Osteoblast (primary cell): ENCODE data around the gene RHBDL3. TPM values are rescaled to one million over a fixed set of nuclear protein-coding genes. Genes with fewer than 3 reads are reported as not detected.
A peak's percentile ranks its signal among the peaks of the same experiment; 100 is the strongest.

Experiments used
- DNase-seq: peaks from one replicate; pipeline ENCODE4 v3.0.0; 2011; ENCODE audit warnings: low spot score, mixed read lengths; ENCODE audit not compliant: insufficient read length; ENCODE audit errors: missing footprints
- H2AFZ ChIP-seq: 2 replicates; pipeline ENCODE4 v1.6.0; 2011; ENCODE audit warnings: mild to moderate bottlenecking, low read length
- H3K27ac ChIP-seq: 2 replicates; pipeline ENCODE4 v1.5.1; 2011; ENCODE audit warnings: mild to moderate bottlenecking, low read depth, low read length, moderate library complexity
- H3K27me3 ChIP-seq: 2 replicates; pipeline ENCODE4 v1.6.0; 2012; ENCODE audit warnings: mild to moderate bottlenecking, control low read depth, inconsistent platforms, low read length, moderate library complexity; ENCODE audit not compliant: insufficient read depth
- H3K36me3 ChIP-seq: 2 replicates; pipeline ENCODE4 v1.5.1; 2011; ENCODE audit warnings: mild to moderate bottlenecking, low read length, control low read depth, moderate library complexity; ENCODE audit not compliant: insufficient read depth
- H3K4me1 ChIP-seq: 2 replicates; pipeline ENCODE4 v1.5.1; 2011; ENCODE audit warnings: mild to moderate bottlenecking, low read length, control low read depth, moderate library complexity; ENCODE audit not compliant: insufficient read depth
- H3K4me2 ChIP-seq: 2 replicates; pipeline ENCODE4 v1.6.0; 2011; ENCODE audit warnings: mild to moderate bottlenecking, low read length; ENCODE audit not compliant: insufficient read depth
- H3K4me3 ChIP-seq: fragments of 200-600 bp; sonication (generic); 3 replicates; pipeline ENCODE4 v1.5.1; 2012; ENCODE audit warnings: mild to moderate bottlenecking, low read length, inconsistent platforms; ENCODE audit not compliant: insufficient read depth
- H3K79me2 ChIP-seq: 2 replicates; pipeline ENCODE4 v1.6.0; 2012; ENCODE audit warnings: mild to moderate bottlenecking, low read length, control low read depth, inconsistent platforms; ENCODE audit not compliant: insufficient read depth
- H3K9me3 ChIP-seq: 2 replicates; pipeline ENCODE4 v1.5.1; 2011; ENCODE audit warnings: low read depth, low read length, control low read depth
- H4K20me1 ChIP-seq: 2 replicates; pipeline ENCODE4 v1.6.0; 2012; ENCODE audit warnings: mild to moderate bottlenecking, low read length, control low read depth; ENCODE audit not compliant: insufficient read depth
- CTCF ChIP-seq: IDR thresholded peaks from 2 replicates; pipeline ENCODE4 v1.5.1; 2011; ENCODE audit warnings: mild to moderate bottlenecking, low read depth, low read length, moderate library complexity; ENCODE audit errors: extremely low read depth
- total RNA-seq: library from RNA; depleted of rRNA; stranded (reverse); fragments of >200 nt; gene quantifications from 2 replicates; pipeline ENCODE4 v1.2.3, GENCODE V29; 2012

The RHBDL3 gene
- total RNA-seq, 1 donor = under 0.01 TPM

DNA sequence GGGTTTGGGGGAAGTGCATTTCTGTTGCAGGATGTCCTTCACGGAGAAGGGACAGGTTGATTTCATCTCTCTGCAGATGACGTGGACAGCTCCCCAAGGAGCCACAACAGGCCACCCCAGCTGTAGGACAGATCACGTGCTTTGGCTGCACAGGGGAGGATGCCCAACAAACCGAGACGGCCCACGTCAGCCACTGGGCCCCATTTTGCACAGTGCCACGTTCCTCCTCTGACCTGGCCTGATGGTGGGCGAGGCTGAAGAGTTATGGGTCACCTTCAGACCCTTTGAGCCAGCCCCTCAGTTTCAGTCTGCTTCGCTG is 9.0 kb upstream of the RHBDL3 start:
- no peak overlapping the region for H2AFZ ChIP-seq
- H4K20me1 ChIP-seq = no peaks in the 10 kb centered on the region
- H3K4me2 ChIP-seq = no peak overlapping the region
- H3K27ac ChIP-seq = no peak overlapping the region
- no peaks in the 10 kb centered on the region for H3K36me3 ChIP-seq
- TF ChIP-seq CTCF = no peak
- H3K4me1 ChIP-seq = peaks cover 6% of the 10 kb centered on the region
- no peak overlapping the region for H3K4me3 ChIP-seq
- no peaks in the 10 kb centered on the region for H3K79me2 ChIP-seq
- DNase-seq = no peak
- peaks cover 8% of the 10 kb centered on the region for H3K27me3 ChIP-seq
- H3K9me3 ChIP-seq = no peaks in the 10 kb centered on the region

- no peak overlapping the region for H3K27ac ChIP-seq
- H3K36me3 ChIP-seq = no peaks in the 10 kb centered on the region
- H4K20me1 ChIP-seq = no peaks in the 10 kb centered on the region
- no peak for DNase-seq
- H3K4me3 ChIP-seq = no peak overlapping the region
- peaks cover 6% of the 10 kb centered on the region for H3K4me1 ChIP-seq
- H3K4me2 ChIP-seq = no peak overlapping the region
- no peak for TF ChIP-seq CTCF
- H3K27me3 ChIP-seq = peaks cover 24% of the 10 kb centered on the region
- H2AFZ ChIP-seq = no peak overlapping the region
- no peaks in the 10 kb centered on the region for H3K9me3 ChIP-seq
- H3K79me2 ChIP-seq = no peaks in the 10 kb centered on the region
Measured at GRCh38 chr17:32258383-32259140, 7.1 kb upstream of the RHBDL3 start.

- no peak overlapping the region for H3K4me3 ChIP-seq
- DNase-seq = peak; percentile 99
- no peaks in the 10 kb centered on the region for H3K36me3 ChIP-seq
- TF ChIP-seq CTCF = no peak
- H3K9me3 ChIP-seq = no peaks in the 10 kb centered on the region
- no peaks in the 10 kb centered on the region for H3K79me2 ChIP-seq
- H3K27ac ChIP-seq = no peak overlapping the region
- peaks cover 34% of the 10 kb centered on the region for H3K27me3 ChIP-seq
- no peak overlapping the region for H3K4me2 ChIP-seq
- H3K4me1 ChIP-seq = peaks cover 6% of the 10 kb centered on the region
- no peak overlapping the region for H2AFZ ChIP-seq
- no peaks in the 10 kb centered on the region for H4K20me1 ChIP-seq
Measured at GRCh38 chr17:32259586-32259985, 6.0 kb upstream of the RHBDL3 start.

GRCh38 chr17:32261417-32261736 is 4.3 kb upstream of the RHBDL3 start:
- Histone ChIP-seq H3K79me2 (no peaks in the 10 kb centered on the region), H3K27me3 (peaks cover 46% of the 10 kb centered on the region), H3K9me3 (no peaks in the 10 kb centered on the region)

More at GRCh38 chr17:32261417-32261736, 4.3 kb upstream of the RHBDL3 start:
- no peak overlapping the region for H3K4me3 ChIP-seq
- no peak for DNase-seq
- no peaks in the 10 kb centered on the region for H3K4me1 ChIP-seq
- no peaks in the 10 kb centered on the region for H4K20me1 ChIP-seq
- H3K4me2 ChIP-seq = no peak overlapping the region
- H3K36me3 ChIP-seq = no peaks in the 10 kb centered on the region
- TF ChIP-seq CTCF = no peak
- no peak overlapping the region for H3K27ac ChIP-seq
- no peak overlapping the region for H2AFZ ChIP-seq
